Measurements from ENCODE around the gene NSMF.

NSMF gene

DNA sequence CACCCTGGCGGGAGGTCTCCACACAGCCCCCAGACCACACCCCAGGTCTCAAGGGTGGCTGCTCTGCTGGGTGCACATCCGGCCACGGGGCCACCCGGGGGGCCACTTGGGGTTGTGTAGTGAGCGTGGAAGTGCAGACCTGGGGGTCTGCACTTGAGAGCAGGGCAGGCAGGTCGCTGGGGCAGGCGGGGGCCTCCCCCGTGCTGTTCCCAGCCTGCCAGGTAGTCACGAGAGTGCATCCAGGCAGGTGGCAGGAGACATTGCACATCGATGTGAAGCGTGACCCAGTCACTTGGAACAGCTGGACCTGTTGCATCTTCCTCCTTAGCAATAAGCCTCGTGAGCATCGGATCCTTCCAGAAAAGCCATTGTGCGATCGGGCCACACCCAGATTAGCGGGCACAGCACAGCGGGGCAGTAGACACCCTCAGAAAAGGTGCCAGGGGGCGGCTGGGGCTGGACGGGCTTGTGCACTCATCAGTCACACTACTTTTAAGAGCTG is 13.2 kb downstream of the NSMF start:
- no peak for DNase-seq

DNA sequence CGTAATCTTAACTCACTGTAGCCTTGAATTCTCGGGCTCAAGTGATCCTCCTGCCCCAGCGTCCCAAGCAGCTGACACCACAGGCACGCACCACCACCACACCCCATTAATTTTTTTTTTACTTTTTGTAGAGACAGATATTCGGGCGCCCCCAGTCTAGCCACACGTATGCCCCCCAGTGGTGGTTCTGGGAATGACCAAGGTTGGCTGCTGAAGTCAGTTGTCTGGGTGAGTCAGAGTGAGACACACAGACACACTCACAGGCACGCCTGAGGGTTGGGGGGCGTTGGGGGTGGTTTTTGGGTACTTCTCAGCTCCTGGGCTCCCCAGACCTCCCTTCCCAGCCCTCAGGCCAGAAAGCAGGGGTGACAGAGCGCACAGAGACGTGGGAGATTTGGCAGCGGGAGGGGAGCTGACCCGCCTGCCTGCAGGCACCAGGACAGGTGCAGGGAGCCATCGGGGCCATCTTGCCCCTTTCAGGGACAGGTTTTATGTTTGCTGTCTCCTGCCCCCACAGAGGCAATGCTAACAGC is 13.8 kb downstream of the NSMF start:
- DNase-seq: peak; percentile 75

GRCh38 chr9:137444106-137444790 is 14.9 kb downstream of the NSMF start:
- DNase-seq: no peak

GRCh38 chr9:137441935-137442321 is 17.2 kb downstream of the NSMF start:
- DNase-seq: no peak

GRCh38 chr9:137441289-137441934 is 17.7 kb downstream of the NSMF start, which contains the start of gene ENTPD8:
ENTPD8 (minus strand) TSS chr9:137441357; CDS start chr9:137438285, 3,072 bp downstream.
- DNase-seq: no peak

DNA sequence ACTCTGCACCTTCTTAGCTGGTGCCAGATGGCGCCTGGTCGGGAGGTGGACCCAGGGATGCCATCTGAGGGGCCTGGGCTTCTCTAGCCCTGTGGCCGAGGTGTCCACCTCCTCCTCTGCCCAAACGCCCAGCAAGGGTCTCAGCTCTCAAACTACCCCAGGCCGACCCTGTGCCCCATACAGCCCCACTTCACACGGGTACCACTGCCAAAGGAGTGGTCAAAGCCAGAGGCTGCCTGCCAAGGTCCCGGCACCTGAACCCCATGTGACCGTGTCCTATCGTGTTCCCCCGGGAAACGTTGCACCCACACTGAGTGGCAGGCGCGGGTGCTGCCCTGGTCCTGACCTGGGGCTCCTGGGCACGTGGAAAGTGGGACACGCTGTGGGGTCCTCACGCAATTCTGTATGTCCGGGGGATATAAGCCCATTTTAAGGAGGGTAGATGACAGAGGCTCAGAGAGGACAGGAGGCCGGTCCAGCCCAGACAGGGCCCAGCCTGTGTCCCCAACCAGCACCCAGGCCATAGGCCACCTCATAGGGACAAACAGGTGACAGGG is 19.9 kb downstream of the NSMF start:
- no peak for DNase-seq

- DNase-seq: no peak
These were observed 20.5 kb downstream of the NSMF start for GRCh38 chr9:137438591-137439157.

DNA sequence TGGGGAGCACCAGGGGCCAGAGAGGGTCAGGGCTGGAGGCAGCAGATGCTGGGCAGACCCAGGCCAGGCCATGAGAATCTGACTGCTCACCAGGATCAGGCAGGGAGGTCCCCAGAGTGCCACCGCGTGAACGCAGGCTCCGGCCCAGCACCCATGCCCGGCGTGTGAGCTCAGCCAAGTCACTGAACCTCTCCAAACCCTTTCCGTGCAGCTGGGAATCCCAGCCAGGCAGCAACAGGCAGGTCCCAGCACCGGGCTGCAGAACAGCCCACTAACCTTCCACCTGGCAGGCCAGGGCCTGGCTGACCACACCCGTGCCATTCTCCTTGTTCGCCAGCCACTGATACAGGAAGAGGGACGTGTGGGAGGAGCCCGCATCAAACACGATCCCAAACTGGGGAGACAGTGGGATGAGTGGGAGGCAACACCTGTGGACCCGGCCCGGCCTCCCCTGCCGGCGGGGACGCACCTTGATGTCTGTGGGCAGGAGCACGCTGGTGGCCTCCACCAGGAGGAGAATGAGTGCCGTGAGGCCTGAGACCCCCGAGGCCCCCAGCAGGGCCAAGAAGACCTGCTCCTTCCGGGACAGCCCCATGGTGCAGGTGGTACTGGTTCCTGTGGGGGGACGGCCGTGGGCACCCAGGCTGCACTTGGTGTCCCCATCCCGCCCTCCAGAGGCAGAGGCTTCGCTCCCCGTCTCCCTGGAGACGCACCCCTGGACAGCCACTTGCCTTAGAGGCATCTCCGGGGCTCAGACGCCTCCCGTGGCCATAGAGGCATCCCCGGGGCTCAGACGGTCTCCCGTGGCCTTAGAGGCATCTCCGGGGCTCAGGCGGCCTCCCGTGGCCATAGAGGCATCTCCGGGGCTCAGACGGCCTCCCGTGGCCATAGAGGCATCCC is 21.2 kb downstream of the NSMF start:
- no peak for DNase-seq

GRCh38 chr9:137436761-137437600 is 22.2 kb downstream of the NSMF start:
- no peak for DNase-seq

GRCh38 chr9:137435980-137436760 is 23.0 kb downstream of the NSMF start:
- peak; percentile 82 for DNase-seq

DNA sequence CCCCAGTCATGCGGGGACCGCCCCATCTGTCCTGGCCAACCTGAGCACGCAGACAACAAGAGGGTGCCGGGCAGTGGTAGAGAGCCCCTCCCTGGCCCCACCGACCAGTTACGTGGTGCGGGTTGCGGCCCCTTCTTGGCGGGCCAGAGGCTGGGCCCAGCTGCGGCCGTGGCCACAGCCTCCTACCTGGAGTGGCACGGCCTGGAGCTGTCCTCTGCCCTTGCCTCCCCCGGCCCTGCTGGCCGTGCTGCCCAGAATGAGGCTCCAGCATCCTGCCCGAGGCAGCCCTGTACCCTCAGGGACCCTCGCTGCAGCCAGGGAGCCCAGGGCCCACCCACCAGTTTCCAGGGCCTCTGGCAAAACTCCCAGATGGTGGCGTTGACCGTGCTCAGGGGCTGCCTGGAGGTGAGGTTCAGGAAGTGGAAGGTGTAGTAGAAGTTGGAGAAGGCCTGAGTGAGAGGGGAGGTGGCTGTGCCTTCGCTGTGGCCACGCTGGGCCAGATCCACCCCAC is 23.7 kb downstream of the NSMF start:
- DNase-seq: no peak

- no peak for DNase-seq
These were observed 24.4 kb downstream of the NSMF start for GRCh38 chr9:137434498-137435380.

GRCh38 chr9:137433916-137434431 is 25.2 kb downstream of the NSMF start:
- DNase-seq: no peak

DNA sequence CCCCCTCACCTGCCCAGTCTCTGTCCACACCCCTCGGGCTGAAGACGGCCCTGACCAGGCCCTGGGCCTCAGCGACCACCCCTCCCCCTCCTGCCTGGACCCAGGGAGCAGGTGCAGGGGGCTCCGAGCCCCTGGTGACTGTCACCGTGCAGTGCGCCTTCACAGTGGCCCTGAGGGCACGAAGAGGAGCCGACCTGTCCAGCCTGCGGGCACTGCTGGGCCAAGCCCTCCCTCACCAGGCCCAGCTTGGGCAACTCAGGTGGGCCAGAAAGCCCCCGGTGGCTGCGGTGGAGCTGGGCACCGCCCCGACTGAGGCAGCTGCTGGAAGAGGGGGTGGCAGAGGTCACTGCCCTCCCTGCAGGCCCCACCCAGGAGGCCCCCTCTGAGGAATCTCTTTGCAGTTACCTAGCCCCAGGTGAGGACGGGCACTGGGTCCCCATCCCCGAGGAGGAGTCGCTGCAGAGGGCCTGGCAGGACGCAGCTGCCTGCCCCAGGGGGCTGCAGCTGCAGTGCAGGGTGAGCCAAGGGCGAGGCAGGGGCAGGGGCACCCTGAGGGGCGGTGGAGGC is 25.7 kb downstream of the NSMF start:
- DNase-seq: no peak

- DNase-seq: no peak
These were observed 26.3 kb downstream of the NSMF start for GRCh38 chr9:137432687-137433348.

DNA sequence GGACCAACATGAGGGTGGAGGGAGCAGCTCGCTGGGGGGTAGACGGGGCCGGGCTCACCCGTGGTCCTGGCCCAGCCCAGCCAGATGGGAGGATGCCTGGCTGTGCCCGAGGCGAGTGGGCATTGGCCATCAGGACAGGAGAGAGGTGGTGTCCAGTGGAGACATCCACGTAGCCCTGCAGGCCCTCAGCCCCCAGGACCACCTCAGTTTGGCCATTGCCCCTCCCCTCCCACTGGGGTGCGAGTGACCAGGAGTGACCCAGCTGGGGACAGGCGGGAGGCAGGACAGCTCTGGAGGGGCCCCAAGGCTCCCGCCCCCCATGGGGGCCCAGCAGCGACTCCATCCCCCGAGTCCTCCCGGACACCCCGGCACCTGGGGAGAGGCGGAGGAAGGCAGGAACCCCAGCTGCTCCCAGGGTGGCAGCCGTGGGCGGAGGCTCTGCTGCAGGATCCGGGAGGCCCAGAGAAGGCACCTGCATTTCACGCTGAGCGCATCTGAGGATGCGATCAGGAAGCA is 27.7 kb downstream of the NSMF start:
- no peak for DNase-seq

DNA sequence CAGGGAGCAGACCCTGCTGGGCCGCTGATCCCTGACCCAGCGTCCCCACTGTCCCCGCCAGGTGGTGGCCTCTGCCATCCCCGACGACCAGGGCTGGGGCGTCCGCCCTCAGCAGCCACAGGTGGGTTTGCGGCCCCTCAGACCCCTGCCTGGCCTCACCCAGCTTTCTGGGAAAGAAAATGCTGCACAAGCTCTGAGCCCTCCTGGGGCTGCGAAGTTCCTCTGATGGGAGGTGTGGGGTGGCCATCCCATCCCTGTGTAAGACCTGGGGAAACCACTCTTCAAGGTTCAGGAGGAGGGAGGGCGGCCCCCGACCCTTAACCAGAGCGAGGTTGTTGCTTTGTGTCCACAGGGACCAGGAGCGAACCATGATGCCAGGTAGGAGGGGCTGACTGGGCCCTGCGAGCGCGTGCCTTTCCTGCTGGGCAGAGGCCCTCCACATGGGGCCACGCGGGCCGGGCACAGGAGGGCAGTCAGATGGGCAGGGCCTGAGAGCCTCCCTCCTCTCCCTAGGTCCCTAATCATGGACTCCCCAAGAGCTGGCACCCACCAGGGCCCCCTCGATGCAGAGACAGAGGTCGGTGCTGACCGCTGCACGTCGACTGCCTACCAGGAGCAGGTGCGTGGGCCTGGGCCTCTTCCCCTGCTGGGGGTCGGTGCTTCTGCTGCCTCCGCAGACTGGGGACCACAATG is 28.3 kb downstream of the NSMF start:
- DNase-seq: no peak

All from HCEC 1CT (cell line).